H1 (cell line): ENCODE measurements around the gene SLC30A10. TPM values are rescaled to one million over a fixed set of nuclear protein-coding genes. Genes with fewer than 3 reads are reported as not detected.

Source experiments
- BCL11A ChIP-seq, 2 experiments: IDR thresholded peaks; one replicate each; pipeline ENCODE4 v1.6.1; 2011; ENCODE audit warnings: low read depth in 2 of 2, low read length in 2 of 2, mild to moderate bottlenecking in 2 of 2
- polyA plus RNA-seq, 7 experiments: library from polyadenylated mRNA; depleted of rRNA in 3 of 7; stranded (reverse) in 5 of 7; unstranded in 2 of 7; fragments of >200 nt in 5 of 7; fragments of 200-250 nt in 2 of 7; gene quantifications; 1 replicate in 5 of 7; 2 replicates in 1 of 7; 4 replicates in 1 of 7; pipeline versions ENCODE4 v1.2.1 to v1.2.3, GENCODE V29; 2011 to 2013; ENCODE audit warnings: missing spikeins in 2 of 7, mixed read lengths in 2 of 7
- total RNA-seq: library from RNA; stranded (reverse); fragmentation: NEBNext Ultra II Directional; extraction: Animal tissue kit (Norgen Biotek cat#: 25700); gene quantifications from 2 replicates; pipeline ENCODE4 v1.2.1, GENCODE V29; 2021

Gene SLC30A10
- total and polyA plus RNA-seq, 2 of the 8 experiments (the other 6 are each of a cell fraction or from before 2014, with no cell fraction given): 0.23 to 0.61 TPM

- no peak for TF ChIP-seq BCL11A (IDR thresholded peaks at IDR 0.05; ENCODE audit: low read depth in 2 of 2, low read length in 2 of 2)
- TF ChIP-seq, all 59 proteins: peak for 0
Measured at GRCh38 chr1:219902951-219903350, 25.4 kb downstream of the SLC30A10 start (continued).
